ENCODE results near the gene SLC35E3.

SLC35E3 gene

GRCh38 chr12:68771223-68771925 is 25.4 kb downstream of the SLC35E3 start:
- no peak for DNase-seq

GRCh38 chr12:68772714-68773113 is 26.7 kb downstream of the SLC35E3 start:
- DNase-seq = no peak

DNA sequence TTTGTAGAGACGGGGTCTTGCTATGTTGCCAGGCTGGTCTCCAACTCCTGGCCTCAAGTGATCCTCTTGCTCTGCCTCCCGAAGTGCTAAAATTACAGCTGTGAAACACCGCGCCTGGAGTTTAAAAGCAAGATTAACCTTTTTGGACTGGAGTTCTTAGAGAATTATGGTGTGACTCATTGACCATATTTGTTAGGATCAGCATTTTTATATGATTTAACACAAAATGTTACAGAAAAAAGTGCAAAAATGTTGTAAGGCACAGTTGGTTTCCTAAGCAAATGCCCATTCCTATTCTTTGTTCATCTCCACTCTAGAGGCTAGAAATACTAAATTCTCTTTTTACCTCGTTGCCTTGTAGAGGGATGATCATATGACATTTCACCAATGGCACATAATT is 27.6 kb downstream of the SLC35E3 start:
- no peak for DNase-seq

GRCh38 chr12:68775121-68775630 is 29.2 kb downstream of the SLC35E3 start:
- DNase-seq = no peak

- DNase-seq = no peak
These were observed 31.1 kb downstream of the SLC35E3 start for GRCh38 chr12:68776976-68777610.

DNA sequence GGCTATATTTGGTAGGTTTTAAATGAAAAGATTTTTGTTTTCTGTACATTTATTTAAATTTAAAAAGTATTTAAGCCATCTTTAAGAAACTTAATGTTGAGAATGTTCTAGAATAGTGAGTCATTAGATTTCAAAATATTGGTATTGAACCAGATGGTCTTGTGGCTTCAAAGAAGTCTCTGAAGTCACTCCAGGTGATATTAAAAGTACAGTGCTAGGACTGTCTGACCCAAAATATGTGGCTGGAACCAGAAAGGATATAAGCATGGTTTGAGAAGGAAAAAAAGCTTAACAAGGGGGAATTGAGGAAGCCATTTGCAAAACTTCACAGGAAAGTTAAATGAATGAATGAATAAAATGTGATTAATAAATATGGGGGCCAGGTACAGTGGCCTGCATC is 33.3 kb downstream of the SLC35E3 start:
- no peak for DNase-seq

- no peak for DNase-seq
These were observed 34.8 kb downstream of the SLC35E3 start for GRCh38 chr12:68780731-68781130.

DNA sequence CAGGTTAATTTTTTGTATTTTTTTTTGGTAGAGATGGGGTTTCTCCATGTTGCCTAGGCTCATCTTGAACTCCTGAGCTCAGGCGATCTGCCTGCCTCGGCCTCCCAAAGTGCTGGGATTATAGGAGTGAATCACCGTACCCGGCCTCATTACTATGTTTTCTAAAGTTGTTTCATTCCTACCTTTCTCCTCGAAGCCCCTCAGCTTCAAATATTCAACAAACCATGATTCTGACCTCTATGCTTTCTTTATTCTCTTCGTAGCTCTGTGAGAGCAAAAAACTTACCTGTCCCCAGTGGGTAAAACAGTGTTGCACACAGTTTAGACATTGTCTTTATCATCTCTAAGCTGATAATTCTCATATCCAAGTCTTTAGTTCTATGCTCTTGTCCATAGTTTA is 35.8 kb downstream of the SLC35E3 start:
- no peak for DNase-seq

GRCh38 chr12:68784015-68784414 is 38.0 kb downstream of the SLC35E3 start:
- no peak for DNase-seq

- DNase-seq = no peak
These were observed 39.4 kb downstream of the SLC35E3 start for GRCh38 chr12:68785358-68785757.

GRCh38 chr12:68785823-68786222 is 39.8 kb downstream of the SLC35E3 start:
- DNase-seq = no peak

DNA sequence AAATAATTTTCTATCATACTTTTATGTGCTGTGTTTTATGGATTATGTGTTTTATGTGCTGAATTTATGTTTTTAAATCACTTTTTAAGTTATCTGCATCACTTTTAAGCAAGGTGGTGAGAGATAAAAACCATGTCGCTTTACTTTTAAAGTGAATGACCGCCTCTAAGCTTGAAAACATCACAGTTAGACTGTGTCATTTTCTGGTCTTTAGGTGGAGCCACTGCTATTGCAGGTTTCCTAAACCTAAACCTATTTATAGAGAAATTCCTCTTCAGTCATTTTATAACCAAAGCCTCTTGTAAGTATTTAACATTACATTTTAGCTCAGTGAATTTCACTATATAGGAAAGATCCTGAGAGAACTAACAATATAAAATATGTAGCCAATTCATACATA is 41.0 kb downstream of the SLC35E3 start:
- no peak for DNase-seq

- no peak for DNase-seq
These were observed 42.7 kb downstream of the SLC35E3 start for GRCh38 chr12:68788554-68789143.

GRCh38 chr12:68789144-68789878 is 43.3 kb downstream of the SLC35E3 start:
- DNase-seq = no peak

DNA sequence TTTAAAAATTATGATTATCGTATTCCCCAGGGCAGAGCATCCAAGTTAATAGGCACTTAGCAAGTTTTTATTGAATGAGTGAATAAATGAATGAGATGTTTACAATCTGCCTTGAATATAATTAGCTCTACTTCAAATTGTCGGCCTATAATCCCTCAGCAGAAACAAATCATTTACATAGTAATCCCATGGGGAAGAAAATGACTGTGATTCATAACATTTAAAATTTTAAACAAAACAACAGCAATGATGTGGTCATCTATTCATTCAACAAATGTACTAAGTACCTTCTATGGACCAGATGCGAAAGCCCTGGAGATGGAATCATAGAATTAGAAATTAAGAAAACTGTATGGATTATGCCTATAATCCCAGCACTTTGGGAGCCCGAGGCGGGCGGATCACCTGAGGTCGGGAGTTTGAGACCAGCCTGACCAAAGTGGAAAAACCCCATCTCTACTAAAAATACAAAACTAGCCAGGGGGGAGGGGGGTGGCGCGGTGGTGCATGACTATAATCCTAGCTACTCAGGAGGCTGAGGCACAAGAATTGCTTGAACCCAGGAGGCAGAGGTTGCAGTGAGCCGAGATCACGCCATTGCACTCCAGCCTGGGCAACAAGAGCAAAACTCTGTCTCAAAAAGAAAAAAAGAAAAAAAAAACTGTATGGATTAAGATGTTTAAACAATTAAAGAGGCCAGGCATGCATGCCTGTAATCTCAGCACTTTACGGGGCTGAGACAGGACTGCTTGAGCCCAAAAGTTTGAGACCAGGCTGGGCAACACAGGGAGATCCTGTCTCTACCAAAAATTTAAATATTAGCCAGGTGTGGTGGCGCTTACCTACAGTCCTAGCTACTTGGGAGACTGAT is 44.3 kb downstream of the SLC35E3 start:
- no peak for DNase-seq

DNA sequence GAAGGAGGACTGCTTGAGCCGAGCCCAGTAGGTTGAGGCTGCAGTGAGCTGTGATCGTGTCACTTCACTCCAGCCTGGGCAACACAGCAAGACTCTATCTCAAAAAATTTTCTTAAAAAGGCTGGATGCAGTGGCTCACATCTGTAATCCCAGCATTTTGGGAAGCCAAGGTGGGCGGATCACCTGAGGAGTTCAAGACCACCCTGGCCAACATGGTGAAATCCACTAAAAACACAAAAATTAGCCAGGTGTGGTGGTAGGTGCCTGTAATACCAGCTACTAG is 44.9 kb downstream of the SLC35E3 start:
- no peak for DNase-seq

GRCh38 chr12:68791897-68792481 is 46.0 kb downstream of the SLC35E3 start:
- no peak for DNase-seq

DNA sequence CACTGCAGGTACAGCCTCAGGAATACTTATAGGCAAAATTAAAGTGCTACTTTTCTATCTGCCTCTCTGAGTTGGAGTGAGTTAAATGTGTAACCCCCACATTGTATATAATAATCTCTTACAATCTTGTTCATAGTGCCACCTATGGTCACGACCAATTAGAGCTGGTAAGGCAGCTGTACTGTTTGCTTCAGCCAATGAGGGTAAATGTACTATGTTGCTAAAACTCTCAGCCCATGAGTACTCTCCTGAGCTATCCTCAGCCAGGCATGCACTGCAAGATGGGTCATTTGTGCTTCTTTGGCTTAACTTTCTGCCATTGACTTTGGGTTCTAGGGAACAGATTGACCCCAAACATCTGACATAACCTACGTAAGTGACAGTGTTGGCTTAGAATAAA is 47.0 kb downstream of the SLC35E3 start:
- DNase-seq = no peak

GRCh38 chr12:68793436-68793835 is 47.5 kb downstream of the SLC35E3 start:
- no peak for DNase-seq

GRCh38 chr12:68793975-68794652 is 48.1 kb downstream of the SLC35E3 start:
- DNase-seq = no peak

DNA sequence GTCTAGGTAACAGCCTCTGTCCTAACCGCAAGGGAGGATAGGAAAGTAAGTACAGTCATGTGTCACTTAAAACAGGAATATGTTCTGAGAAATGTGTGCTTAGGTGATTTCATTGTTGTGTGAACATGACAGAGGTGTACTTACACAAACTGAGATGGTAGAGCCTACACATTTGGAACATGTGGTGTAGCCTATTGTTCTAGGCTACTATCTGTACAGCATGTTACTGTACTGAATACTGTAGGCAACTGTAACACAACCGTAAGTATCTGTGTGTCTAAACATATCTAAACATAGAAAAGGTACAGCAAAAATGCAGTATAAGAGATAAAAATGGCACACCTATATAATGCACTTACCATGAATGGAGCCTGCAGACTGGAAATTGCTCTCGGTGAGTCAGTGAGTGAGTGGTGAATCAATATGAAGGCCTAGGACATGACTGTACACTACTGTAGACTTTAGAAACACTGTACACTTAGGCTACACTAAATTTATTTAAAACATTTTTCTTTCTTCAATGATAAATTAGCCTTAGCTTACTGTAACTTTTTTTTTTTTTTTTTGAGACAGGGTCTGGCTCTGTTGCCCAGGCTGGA is 48.8 kb downstream of the SLC35E3 start:
- DNase-seq = no peak
